ENCODE measurements around the gene CNGA3. TPM values are rescaled to one million over a fixed set of nuclear protein-coding genes. Genes with fewer than 3 reads are reported as not detected.

Gene CNGA3
- total and polyA plus RNA-seq, 10 of the 15 experiments (the other 5 are each of a cell fraction or from before 2014, with no cell fraction given): not detected

GRCh38 chr2:98308532-98308931 is 37.7 kb upstream of the CNGA3 start:
- no peak overlapping the region for H3K9ac ChIP-seq (ENCODE audit: control insufficient read depth, insufficient read depth, low read length)
- no peak overlapping the region for H2AFZ ChIP-seq (ENCODE audit: control insufficient read depth, low read depth, low read length)
- ATAC-seq (no peak), DNase-seq (ENCODE audit: low read depth, low spot score) (no peak), FAIRE-seq (no peak)
- ChIA-PET RAD21 (ENCODE audit: unreplicated experiment) (no interaction called here), POLR2A (interaction anchor here (0.6 kb wide), 1 partner anchor 376 kb away, joined by 6 read pairs; no protein-coding TSS in a partner anchor), SMC1A (ENCODE audit: uncharacterized antibody, unreplicated experiment) (no interaction called here), CTCF (no interaction called here)
- no peaks in the 10 kb centered on the region for H3K79me2 ChIP-seq (ENCODE audit: control insufficient read depth, insufficient read depth, low read length)
- H3K27ac ChIP-seq (ENCODE audit: control insufficient read depth, insufficient read depth): no peak overlapping the region
- H4K20me1 ChIP-seq (ENCODE audit: control insufficient read depth, insufficient read depth): no peaks in the 10 kb centered on the region
- no TSS peak for BruUV-seq (replicated peaks)
- in situ Hi-C loops (cut with MboI): no loop called here
- H3K4me1 ChIP-seq (ENCODE audit: control insufficient read depth, insufficient read depth, low read length): no peaks in the 10 kb centered on the region
- H3K27me3 ChIP-seq (replicated peaks in 1 of 2; ENCODE audit: control insufficient read depth in 2 of 2, insufficient read depth in 2 of 2, low read length in 1 of 2): peaks cover 2 to 7% of the 10 kb centered on the region in 2 experiments; a peak in 3 of 4 replicates
- H3K4me2 ChIP-seq (ENCODE audit: control insufficient read depth, insufficient read depth): no peak overlapping the region
- WGBS (ENCODE audit: insufficient coverage, insufficient replicate concordance, low lambda C conversion rate, missing lambda C conversion rate): 38% methylated on average over 4 of the region's 4 CpGs
- TF ChIP-seq SUPT20H (IDR thresholded peaks at IDR 0.05; ENCODE audit: borderline replicate concordance, control insufficient read depth, low read depth, low read length) (no peak), ZBED1 (IDR thresholded peaks at IDR 0.05; ENCODE audit: borderline replicate concordance) (no peak), IRF3 (IDR thresholded peaks at IDR 0.05) (no peak), PRDM15 (CRISPR knock-in tag; IDR thresholded peaks at IDR 0.05) (no peak), GABPA (IDR thresholded peaks at IDR 0.05; ENCODE audit: low read depth) (no peak), PAX8 (IDR thresholded peaks at IDR 0.05) (no peak), BCL3 (IDR thresholded peaks at IDR 0.05; ENCODE audit: borderline replicate concordance, insufficient read depth, low read depth, low read length, poor library complexity, severe bottlenecking) (no peak), YY1 (IDR thresholded peaks at IDR 0.05; ENCODE audit: low read depth, low read length) (no peak), RBBP5 (conservative IDR thresholded peaks at IDR 0.05) (no peak), JUND (IDR thresholded peaks at IDR 0.05; ENCODE audit: low read depth, low read length) (no peak), HDAC2 (IDR thresholded peaks at IDR 0.05) (no peak), E2F4 (IDR thresholded peaks at IDR 0.05; ENCODE audit: low read depth, low read length) (no peak), NBN (IDR thresholded peaks at IDR 0.05) (no peak)
- H3K36me3 ChIP-seq (ENCODE audit: control insufficient read depth in 2 of 2, insufficient read depth in 2 of 2, low read length in 1 of 2): no peaks in the 10 kb centered on the region
- intact Hi-C loops (cut with micrococcal nuclease; ENCODE audit: unreplicated experiment): no loop called here
- H3K9me3 ChIP-seq (replicated peaks; ENCODE audit: control insufficient read depth, insufficient read depth, low read length): no peaks in the 10 kb centered on the region
- H3K4me3 ChIP-seq: no peak overlapping the region
